ENCODE data around the gene AKAP8. TPM values are rescaled to one million over a fixed set of nuclear protein-coding genes. Genes with fewer than 3 reads are reported as not detected.
A peak's percentile ranks its signal among the peaks of the same experiment; 100 is the strongest.

The AKAP8 gene
- total and polyA plus RNA-seq, 9 of the 15 experiments (the other 6 are each of a cell fraction or from before 2014, with no cell fraction given): 3.4 to 56.5 (median 15.0) TPM

DNA sequence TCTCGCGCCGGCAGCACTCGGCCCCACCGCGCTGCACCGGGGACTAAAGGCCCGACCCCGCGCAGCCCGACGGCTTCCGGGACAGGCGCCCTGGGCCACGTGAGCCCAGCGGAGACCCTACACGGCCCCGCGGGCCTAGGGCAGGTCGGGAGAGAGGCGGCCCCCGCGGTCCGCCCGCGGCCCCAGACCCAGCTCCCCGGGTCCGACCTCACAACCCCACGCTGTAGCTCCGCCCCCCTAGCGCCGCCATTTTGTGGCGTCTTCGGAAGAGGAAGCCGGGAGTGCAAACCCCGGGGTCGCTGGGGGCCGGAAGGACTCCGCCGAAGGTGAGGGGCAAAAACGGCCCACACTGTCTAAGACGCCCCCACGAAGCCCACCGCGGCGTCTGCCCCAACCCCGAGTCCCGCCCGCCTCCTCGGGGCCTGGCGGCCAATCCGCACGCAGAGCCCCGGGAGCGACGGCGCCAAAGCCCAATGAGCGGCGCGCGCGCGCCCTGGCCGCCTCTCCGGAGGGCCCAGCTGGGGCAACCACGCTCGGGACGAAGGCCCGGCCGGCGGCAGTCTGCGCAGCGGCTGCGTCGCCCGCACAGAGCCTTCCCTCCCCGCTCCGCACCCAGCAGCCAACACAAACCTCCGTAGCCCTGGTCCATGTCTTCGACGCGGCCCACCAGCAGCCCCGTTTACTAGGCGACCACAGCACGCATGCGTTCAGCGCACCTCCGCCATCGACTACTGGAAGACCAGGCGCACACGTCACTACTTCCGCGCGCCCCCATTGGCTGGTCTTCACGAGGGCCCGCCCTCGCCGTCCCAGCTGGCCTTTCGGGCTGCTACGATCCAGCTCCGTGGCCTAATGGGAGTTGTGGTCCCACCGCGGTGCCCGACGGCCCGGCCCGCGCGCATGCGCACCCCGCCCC is at the start of gene AKAP8 (continued):
- TF ChIP-seq, protein P1, sequence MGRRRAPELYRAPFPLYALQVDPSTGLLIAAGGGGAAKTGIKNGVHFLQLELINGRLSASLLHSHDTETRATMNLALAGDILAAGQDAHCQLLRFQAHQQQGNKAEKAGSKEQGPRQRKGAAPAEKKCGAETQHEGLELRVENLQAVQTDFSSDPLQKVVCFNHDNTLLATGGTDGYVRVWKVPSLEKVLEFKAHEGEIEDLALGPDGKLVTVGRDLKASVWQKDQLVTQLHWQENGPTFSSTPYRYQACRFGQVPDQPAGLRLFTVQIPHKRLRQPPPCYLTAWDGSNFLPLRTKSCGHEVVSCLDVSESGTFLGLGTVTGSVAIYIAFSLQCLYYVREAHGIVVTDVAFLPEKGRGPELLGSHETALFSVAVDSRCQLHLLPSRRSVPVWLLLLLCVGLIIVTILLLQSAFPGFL (CRISPR knock-in tag; IDR thresholded peaks at IDR 0.05): no peak
- TF ChIP-seq ZNF445 (CRISPR knock-in tag; IDR thresholded peaks at IDR 0.05; ENCODE audit: low read depth) (no peak), NFATC3 (IDR thresholded peaks at IDR 0.05) (no peak), CHCHD3 (CRISPR knock-in tag; IDR thresholded peaks at IDR 0.05) (no peak), OTX1 (CRISPR knock-in tag; IDR thresholded peaks at IDR 0.05) (peak; percentile 88; the same call in 1 of the 2 replicates), FOXK1 (CRISPR knock-in tag; IDR thresholded peaks at IDR 0.05; ENCODE audit: borderline replicate concordance) (0 out of 2 replicates have a peak, but pooled peaks have one; percentile 42), ADNP (tag; IDR thresholded peaks at IDR 0.05) (no peak), ELF2 (CRISPR knock-in tag; IDR thresholded peaks at IDR 0.05) (peak; percentile 22; the same call in 1 of the 2 replicates), FUS (optimal IDR thresholded peaks at IDR 0.05; ENCODE audit: low read depth, low read length) (peak; percentile 87), RBM22 (IDR thresholded peaks at IDR 0.05; ENCODE audit: low read depth, low read length, poor library complexity, severe bottlenecking) (peak; percentile 97), ZNF431 (CRISPR knock-in tag; IDR thresholded peaks at IDR 0.05) (no peak), BCOR (IDR thresholded peaks at IDR 0.05) (no peak), ZBTB1 (CRISPR knock-in tag; IDR thresholded peaks at IDR 0.05; ENCODE audit: borderline replicate concordance, low read depth) (no peak; the same call in 1 of the 2 replicates), ZNF12 (CRISPR knock-in tag; IDR thresholded peaks at IDR 0.05) (no peak), SAFB (IDR thresholded peaks at IDR 0.05; ENCODE audit: borderline replicate concordance, low read depth, low read length) (0 out of 2 replicates have a peak, but pooled peaks have one; percentile 4), MTA1 (IDR thresholded peaks at IDR 0.05; ENCODE audit: borderline replicate concordance) (no peak), ZNF79 (CRISPR knock-in tag; IDR thresholded peaks at IDR 0.05; ENCODE audit: low read depth) (no peak), MCM2 (IDR thresholded peaks at IDR 0.05; ENCODE audit: low read depth) (no peak), ETV1 (tag; conservative IDR thresholded peaks at IDR 0.05; ENCODE audit: low read depth) (0 out of 2 replicates have a peak, but pooled peaks have one; percentile 6), ARID1B (IDR thresholded peaks at IDR 0.05) (no peak)
- TF ChIP-seq, protein P2, sequence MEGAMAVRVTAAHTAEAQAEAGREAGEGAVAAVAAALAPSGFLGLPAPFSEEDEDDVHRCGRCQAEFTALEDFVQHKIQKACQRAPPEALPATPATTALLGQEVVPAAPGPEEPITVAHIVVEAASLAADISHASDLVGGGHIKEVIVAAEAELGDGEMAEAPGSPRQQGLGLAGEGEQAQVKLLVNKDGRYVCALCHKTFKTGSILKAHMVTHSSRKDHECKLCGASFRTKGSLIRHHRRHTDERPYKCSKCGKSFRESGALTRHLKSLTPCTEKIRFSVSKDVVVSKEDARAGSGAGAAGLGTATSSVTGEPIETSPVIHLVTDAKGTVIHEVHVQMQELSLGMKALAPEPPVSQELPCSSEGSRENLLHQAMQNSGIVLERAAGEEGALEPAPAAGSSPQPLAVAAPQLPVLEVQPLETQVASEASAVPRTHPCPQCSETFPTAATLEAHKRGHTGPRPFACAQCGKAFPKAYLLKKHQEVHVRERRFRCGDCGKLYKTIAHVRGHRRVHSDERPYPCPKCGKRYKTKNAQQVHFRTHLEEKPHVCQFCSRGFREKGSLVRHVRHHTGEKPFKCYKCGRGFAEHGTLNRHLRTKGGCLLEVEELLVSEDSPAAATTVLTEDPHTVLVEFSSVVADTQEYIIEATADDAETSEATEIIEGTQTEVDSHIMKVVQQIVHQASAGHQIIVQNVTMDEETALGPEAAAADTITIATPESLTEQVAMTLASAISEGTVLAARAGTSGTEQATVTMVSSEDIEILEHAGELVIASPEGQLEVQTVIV (CRISPR knock-in tag; IDR thresholded peaks at IDR 0.05; ENCODE audit: borderline replicate concordance): no peak
- TF ChIP-seq, protein P3, sequence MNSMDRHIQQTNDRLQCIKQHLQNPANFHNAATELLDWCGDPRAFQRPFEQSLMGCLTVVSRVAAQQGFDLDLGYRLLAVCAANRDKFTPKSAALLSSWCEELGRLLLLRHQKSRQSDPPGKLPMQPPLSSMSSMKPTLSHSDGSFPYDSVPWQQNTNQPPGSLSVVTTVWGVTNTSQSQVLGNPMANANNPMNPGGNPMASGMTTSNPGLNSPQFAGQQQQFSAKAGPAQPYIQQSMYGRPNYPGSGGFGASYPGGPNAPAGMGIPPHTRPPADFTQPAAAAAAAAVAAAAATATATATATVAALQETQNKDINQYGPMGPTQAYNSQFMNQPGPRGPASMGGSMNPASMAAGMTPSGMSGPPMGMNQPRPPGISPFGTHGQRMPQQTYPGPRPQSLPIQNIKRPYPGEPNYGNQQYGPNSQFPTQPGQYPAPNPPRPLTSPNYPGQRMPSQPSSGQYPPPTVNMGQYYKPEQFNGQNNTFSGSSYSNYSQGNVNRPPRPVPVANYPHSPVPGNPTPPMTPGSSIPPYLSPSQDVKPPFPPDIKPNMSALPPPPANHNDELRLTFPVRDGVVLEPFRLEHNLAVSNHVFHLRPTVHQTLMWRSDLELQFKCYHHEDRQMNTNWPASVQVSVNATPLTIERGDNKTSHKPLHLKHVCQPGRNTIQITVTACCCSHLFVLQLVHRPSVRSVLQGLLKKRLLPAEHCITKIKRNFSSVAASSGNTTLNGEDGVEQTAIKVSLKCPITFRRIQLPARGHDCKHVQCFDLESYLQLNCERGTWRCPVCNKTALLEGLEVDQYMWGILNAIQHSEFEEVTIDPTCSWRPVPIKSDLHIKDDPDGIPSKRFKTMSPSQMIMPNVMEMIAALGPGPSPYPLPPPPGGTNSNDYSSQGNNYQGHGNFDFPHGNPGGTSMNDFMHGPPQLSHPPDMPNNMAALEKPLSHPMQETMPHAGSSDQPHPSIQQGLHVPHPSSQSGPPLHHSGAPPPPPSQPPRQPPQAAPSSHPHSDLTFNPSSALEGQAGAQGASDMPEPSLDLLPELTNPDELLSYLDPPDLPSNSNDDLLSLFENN (IDR thresholded peaks at IDR 0.05; ENCODE audit: low read depth in 2 of 2, low read length in 2 of 2): peak in 1 of 2 experiments; percentile 33; a peak in 1 of 4 replicates
